GM21526 (cell line): Measurements from ENCODE around the gene CDR2.
"Not testable (repeated sequence)": the region's sequence is repeated elsewhere in the genome, so short reads cannot be mapped to it uniquely, and the experiment has no call there.

Experiments used
- ATAC-seq: cut with Tn5 transposase; IDR thresholded peaks from one replicate; pipeline ENCODE4 v1.9.1; 2021; ENCODE audit warnings: moderate library complexity; ENCODE audit not compliant: unreplicated experiment, low FRiP score

CDR2 gene

DNA sequence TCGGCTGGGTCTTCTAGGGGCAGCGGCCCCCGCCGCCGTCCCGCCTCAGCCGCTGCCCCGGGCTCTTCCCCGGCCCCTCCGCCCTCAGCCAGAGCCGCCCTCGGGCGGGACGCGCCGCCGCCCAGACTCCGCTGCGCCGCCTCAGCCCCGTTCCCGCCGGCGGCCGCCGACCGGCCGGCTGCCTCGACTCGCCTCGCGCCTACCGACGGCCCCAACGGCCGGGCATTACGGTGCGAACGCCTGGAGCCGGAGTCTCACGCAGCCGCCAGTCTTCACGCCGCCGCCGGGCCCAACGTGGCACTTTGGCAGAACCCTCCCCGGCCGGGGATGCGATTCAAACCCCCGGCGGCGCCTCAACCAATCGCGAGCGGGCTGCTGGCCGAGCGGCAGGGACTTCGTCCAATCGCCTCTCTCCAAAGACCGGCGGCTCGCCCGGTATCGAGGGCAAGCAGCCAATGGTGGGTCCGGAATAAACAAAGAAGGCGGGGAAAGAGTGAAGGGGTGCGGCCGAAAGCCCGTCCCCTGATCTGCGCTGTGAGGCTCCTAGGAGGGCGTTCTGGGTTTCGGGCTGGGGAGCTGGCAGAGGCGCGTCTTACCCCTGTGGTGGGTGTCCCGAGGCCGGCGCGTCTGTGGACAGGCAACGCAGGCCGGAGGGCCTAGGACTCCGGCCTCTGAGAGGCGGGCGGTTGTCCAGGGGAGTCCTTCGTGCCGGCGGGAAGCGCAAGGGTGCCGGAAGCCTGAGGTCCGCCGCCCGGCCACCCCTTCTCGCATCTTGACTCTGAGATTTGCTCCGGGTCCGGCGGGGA lies at the start of gene CDR2:
TSS of gene CDR2 (minus strand) at position 309 of the 806 bp plus-strand sequence. CDS start 310 bp downstream, outside the sequence.
- peak; percentile 87 for ATAC-seq

DNA sequence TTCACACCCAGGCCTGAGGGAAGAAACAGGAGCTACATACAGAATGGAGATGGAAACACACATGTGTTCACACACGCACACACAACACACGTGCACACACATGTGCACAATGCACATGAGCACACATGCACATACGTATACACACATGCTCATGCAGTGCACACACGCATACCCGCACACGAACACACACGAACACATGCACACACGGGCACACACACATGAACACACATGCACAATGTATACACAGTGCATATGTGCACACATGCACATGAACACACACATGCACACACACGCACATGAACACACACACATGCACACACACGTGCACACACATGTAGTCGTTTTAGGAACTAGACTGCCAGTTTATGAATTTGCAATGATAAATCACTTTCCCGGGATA lies 49.3 kb upstream of the CDR2 start:
- ATAC-seq = no peak

DNA sequence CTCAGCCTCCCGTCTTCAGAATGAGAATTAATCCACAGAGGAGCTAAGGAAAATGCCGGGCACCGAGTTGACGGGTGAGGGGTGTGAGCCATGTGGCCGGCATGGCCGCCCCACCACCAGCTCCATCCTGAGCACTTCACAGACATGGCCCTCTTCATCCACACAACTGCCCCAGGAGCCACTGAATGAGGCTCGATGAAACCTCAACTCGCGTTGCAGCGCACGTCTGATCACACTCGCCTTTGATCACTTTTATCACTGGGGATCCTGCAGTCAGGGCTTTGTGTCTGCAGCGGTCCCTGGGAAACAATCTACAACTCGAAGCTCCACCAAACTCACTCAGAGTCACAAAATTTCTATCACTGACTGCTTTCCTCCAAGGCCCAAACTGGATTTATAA lies 46.7 kb upstream of the CDR2 start:
- no peak for ATAC-seq

DNA sequence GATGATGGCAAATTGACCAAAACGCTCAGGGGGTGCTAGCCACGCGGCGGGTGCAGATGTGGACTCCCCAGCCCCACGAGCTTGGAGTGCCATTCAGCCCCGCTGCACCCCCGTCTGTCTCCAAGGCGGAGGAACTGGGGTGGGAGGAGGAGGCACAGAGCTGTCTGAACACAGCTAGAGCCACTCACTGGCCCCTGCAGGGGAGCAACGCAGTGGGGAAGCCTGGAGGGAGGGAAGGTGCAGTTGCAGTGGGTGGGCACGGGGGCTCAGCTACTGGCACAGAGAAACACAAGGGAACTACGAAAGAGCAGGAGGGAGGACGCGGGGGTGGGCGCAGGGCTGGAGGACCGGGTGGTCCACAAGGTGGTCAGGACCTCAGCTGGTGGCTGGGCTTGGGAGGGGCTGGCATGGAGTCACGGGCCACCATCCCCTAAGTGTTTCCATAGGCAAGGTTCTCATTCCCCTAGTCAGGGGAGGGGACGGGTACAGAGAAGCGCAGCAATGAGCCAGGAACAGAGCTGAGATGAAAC lies 46.3 kb upstream of the CDR2 start:
- no peak for ATAC-seq

DNA sequence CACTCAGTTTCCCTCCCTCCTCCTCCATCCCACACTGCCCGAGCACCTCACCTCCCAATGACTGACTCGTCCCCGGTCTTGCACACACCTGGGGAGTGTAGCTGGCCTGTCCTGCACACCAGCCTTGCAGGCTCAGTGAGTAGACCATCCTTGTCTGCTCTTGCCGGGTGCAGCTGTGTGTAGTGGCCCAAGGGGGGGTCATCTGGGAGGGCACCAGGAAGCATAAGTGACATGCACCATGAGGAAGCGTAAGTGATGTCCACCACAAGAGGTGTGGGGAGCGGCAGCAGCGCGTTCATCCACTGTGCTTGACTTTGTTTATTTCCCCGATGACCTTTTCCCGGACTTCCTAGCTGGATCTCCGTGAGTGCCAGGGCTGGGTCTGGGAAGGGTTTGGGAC lies 45.5 kb upstream of the CDR2 start:
- no peak for ATAC-seq

DNA sequence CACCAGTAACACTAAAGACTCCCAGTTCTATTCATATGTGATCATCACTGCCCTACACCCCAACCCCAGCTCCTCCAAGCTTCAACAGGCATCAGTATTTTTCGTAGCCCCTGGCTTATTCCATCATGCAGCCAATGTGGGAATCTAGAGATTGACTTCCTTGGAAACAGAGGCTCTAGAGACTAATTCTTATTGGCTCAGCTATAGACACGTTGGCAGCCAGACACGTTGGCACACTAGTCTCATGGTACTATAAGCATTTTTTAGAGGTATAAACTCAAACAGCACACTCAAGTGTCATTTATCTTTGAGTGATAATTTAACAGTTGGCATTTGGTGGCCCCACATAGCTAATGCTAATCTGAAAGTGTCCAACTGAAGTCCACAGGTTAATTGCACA lies 44.4 kb upstream of the CDR2 start:
- no peak for ATAC-seq

DNA sequence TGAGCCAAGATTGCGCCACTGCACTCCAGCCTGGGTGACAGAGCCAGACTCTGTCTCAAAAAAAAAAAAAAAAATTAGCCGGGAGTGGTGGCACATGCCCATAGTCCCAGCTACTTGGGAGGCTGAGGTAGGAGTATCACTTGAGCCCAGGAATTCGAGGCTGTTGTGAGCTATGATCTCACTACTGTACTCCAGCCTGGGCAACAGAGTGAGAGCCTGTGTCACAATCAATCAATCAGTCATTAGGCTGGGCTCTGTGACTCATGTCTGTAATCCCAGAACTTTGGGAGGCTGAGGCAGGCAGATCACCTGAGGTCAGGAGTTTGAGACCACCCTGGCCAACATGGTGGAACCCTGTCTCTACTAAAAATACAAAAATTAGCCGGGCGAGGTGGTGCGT lies 43.4 kb upstream of the CDR2 start:
- ATAC-seq = not testable (repeated sequence)

DNA sequence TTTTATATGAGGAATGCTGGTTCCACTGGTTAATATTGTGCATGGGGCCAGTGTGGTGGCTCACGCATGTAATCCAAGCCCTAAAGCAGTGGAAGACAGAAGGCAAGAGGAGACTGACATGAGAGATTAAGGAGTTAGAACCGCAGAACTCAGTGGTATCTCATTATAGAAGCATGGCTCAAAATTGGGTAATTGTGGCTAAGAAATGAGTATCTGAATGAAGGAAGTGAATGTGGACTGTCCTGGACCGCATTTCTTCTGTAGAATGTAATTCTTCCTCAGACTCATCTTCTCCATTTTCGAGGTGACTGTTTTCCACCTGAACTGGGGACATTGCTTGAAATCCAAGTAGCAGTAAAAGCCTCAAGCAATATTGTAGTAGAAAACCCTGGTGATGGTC lies 42.6 kb upstream of the CDR2 start:
- ATAC-seq = no peak

DNA sequence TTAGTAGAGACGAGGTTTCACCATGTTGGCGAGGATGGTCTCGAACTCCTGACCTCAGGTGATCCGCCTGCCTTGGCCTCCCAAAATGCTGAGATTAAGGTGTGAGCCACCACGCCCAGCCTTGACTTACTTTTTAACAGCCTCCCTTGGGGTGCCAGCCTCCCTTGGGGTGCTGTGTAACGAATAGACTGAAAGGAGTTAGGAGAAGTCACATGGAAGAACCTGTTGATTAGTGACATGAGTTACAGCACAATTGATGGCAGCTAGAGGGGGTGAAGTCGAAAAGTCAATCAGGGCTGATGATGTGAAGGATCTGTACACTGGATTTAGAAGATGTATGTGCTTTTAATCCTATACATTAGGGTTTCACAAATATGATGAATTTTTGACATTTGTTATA lies 39.4 kb upstream of the CDR2 start:
- ATAC-seq = no peak

DNA sequence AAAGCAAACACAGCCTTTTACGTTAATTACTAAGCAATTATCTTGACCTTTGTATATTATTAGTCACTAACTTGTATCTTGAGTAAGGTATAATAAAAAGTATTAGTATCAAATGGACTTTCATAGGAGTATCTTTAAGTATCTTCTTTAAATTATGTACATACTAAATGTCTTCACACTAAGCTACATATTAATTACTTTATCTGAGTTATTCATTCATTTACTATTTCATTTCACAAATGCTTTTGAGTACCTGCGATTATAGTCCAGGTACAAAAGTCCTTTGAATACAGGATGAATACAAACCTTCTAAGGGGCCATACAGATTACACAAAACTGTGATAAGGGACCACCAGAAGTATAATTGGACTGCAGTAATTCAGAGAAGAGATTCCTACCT lies 33.1 kb upstream of the CDR2 start:
- no peak for ATAC-seq

DNA sequence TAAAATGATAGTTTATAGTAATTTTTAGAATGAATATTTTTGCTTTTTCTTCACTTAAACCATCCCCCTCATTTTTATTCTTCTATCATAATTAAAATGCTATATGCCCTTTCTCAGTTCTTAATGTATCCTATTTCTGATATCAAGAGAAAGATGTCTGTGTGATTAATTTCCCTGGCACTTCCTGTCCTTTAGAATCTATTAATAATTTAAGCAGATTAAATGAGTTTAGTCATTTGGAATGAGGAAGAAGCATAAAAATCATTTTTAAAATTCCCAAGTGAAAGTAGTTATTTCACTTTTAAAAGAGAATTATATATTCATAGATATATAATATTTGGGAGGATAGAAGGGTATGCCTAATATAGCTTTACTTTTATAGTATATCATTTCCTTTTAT lies 27.8 kb upstream of the CDR2 start:
- ATAC-seq = no peak

DNA sequence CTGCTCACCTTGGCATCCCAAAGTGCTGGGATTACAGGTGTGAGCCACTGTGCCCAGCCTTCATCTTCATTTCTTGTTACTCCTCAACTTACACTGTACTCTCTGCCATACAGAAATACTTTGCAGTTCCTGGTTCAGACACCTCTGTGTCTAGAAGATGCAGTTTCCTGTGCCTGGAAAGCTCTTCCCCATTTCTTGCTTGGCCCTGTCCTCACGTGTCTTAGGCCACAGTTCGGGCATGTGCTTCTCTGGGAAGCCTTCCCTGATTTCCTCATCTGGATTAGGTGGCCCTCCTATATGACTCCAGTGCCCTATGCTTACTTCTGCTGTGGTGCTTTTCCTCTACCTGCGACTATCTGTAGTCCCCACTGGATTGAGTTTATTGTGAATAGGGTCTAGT lies 26.5 kb upstream of the CDR2 start:
- ATAC-seq = no peak

DNA sequence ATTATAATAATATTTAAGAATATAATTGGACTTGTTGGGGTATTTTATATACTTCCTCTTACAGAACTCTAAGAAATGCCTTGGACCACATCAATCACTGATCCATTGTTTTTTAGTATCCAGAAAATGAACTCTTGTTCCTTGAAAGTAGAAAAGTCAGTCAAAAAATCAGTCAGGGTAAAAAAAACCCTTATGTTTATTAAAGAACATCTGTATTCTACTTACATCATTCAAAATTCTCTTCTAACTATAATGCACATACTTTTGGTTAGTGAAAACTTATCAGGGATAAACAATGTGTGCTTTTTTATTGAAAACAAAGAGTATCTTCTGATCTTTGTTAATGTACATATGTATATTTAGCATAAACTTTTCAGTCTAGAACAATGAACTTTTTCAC lies 23.5 kb upstream of the CDR2 start:
- no peak for ATAC-seq

DNA sequence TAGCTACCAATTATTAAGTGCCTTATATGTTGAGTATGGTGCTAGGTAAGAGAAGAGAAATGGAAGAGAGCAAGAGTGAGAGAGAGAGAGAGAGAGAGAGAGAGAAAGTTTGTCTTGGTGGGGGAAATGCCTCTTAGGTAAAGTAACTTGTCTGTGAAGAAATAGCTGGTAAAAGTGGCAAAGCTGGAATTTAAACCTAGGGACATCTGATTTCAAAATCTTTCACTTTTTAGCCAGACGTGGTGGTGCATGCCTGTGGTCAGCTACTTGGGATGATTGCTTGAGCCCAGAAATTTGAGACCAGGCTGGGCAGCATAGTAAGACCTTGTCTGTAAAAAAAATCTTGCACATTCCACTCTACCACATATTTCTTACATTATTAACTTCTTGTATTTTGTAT lies 23.0 kb upstream of the CDR2 start:
- no peak for ATAC-seq

DNA sequence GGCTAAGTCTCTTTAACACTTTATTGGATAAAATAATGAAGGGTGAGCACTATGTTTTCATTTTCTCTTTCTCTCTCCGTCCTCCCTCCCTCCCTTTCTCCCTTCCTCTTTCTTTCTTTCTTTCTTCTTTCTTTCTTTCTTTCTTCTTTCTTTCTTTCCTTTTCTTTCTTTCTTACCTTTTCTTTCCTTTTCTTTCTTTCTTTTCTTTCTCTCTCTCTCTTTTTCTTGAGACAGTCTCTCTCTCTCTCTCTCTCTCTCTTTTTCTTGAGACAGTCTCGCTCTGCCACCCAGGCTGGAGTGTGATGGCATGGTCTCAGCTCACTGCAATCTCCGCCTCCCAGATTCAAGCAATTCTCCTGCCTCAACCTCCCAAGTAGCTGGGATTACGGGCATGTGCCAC lies 21.5 kb upstream of the CDR2 start:
- no peak for ATAC-seq

DNA sequence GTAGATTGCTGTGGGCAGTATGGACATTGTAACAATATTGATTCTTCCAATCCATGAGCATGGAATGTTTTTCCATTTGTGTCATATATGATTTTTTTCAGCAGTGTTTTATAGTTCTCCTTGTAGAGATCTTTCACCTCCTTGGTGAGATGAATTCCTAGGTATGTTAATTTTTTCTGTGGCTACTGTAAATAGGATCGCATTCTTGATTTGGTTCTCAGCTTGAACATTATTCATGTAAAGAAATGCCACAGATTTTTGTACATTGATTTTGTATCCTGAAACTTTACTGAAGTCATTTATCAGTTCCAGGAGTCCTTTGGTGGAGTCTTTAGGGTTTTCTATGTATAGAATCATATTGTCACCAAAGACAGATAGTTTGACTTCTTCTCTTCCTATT lies 19.7 kb upstream of the CDR2 start:
- ATAC-seq = no peak

DNA sequence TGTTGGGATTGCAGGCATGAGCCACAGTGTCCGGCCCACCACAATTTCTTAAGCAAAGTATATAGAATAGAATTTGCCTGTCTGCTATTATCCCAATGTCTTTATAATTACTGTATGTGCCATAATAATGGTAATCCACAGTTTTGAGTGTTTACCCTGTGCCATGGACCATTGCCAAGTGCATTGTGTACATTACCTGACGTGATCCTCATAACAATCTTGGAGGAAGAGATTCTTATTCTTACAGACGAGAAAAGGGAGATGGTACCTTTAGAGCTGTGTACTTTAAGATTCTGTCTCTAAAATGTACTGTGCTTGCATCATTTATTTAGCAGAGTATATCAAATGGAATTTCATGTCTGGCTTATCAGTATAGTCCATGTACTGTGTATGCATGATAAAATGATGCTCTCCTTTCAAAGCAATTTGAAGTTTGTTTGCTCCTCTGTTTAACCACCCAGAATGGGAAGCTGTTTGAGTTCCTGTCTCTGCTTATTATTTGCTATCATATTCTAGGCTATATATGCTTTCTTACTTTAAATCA lies 13.8 kb upstream of the CDR2 start:
- no peak for ATAC-seq

DNA sequence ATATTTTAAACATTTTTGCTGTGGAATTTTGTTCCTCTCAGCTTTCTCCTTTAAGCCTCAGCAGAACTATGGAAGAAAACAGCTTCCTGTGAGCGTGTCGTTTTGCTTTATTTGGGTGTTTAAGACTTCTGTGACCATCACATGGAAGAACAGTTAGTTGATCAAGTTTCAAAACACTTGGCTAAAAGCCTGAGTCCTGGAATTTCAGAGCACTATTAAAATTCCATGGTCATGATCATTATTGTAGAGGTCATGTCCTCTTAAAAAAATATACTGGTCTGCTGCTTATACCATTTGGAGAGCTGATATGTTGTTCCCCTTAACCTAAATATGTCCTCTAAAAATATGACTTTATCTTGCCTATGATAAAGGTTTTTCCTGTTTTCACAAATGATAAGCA lies 12.6 kb upstream of the CDR2 start:
- ATAC-seq = no peak

DNA sequence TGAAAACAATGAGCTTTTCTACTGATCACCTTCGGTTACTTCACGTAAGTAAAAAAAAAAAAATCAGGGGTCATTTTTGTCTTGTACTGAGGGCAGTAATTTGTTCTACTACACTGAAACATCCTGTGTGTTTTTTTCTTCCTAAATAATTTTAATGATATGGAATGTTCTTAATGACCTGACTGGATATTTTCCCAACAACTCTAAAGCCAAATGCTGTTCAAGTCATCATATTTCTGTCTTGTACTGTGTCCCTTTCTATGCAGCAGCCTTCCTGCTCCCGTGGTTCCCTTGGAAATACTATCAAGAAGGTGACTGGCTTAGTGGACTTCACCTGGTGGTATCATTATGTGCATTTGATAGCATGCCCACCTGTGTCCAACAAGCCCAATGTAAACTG lies 10.8 kb upstream of the CDR2 start:
- no peak for ATAC-seq

DNA sequence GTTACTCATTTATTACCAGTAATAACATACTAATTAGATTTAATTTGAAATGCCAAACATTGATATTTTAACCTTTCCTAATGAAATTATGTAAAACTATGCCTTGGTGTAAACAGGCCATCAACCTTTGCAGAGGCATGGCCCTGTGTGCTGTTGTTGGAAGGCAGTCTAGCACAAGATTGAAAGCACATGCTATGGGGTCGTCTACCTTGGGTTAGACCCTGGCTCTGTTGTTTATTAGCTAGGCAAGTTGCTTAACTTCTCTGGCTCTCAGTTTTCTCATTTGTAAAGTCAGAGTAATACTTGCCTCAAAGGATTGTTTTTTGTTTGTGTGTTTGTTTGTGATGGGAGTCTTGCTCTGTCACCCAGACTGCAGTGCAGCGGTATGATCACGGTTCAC lies 9.4 kb upstream of the CDR2 start:
- no peak for ATAC-seq

DNA sequence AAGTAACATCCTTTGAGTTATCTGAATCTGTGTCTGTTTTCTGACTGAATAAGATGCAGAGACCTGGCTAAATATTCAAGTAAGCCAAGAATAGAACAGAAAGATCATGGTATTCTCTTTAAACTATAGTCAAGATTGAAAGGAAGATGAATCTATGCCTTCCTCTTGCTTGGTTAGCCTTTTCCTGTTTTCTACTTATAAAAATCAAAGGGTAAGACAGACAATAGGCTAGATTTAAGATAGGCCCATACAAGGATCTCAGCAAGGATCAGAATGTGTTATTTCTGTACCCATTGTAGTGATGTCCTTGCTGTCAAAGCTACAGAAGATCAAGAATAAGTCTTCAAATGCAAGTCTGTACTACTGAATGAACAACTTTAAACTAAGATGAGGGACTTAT lies 7.0 kb upstream of the CDR2 start:
- no peak for ATAC-seq

DNA sequence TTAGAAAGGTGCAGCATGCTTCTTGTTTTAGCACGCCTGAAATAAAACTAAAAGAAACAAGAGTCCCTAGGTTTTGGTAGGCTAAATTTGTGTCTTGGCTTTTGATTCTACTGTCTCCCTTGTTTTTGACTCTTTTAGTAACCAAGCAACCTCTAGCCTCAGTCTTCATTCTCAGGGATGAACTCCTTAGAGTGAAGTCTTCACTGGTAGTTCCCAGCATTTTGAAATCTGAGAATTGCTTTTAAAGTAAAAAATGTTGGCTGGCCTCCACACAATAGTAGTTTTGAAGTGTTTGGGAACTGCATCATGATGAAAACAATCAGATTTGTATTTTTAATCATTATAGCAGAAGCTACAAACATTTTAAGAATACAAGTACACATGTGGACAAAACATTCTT lies 6.1 kb upstream of the CDR2 start:
- ATAC-seq = no peak
